ENCODE results near the gene MMP12. TPM values are rescaled to one million over a fixed set of nuclear protein-coding genes. Genes with fewer than 3 reads are reported as not detected.

MMP12 gene
- total RNA-seq, 5 donors from 2014 or later (not counting 1 experiment from before 2014, with no cell fraction given), result not detected

GRCh38 chr11:102833731-102834130, 41.1 kb downstream of the MMP12 start:
- Mint-ChIP-seq H3K9me3 (no peaks in the 10 kb centered on the region), H3K4me1 (no peaks in the 10 kb centered on the region), H3K27ac (no peak overlapping the region), H3K4me3 (no peak overlapping the region), H3K27me3 (peaks cover 19 to 30% of the 10 kb centered on the region in 2 donors), H3K36me3 (no peaks in the 10 kb centered on the region)
- Histone ChIP-seq H3K36me3 (ENCODE audit: control insufficient read depth in 2 of 2, extremely low read depth in 1 of 2, insufficient read depth in 1 of 2, low read length in 1 of 2) (no peaks in the 10 kb centered on the region), H3K9me3 (peaks cover 2% of the 10 kb centered on the region), H3K27ac (ENCODE audit: low read length) (no peak overlapping the region), H3K27me3 (replicated peaks in 1 of 2; ENCODE audit: control insufficient read depth in 2 of 2, extremely low read depth in 1 of 2, insufficient read depth in 2 of 2, low read length in 1 of 2) (peaks cover 11 to 12% of the 10 kb centered on the region in 2 experiments), H3K4me1 (ENCODE audit: control insufficient read depth in 1 of 2, extremely low read depth in 1 of 2, insufficient read depth in 2 of 2, low read length in 2 of 2) (no peaks in the 10 kb centered on the region), H3K4me3 (ENCODE audit: control insufficient read depth in 1 of 2, extremely low read depth in 1 of 2, low read length in 1 of 2) (no peak overlapping the region)
- DNase-seq (no peak), ATAC-seq (replicated peaks in 1 of 4) (no peak)
- POLR2A ChIA-PET, result no interaction called here
- WGBS (ENCODE audit: insufficient coverage), result 100% methylated on average over 2 of the region's 2 CpGs
- CTCF ChIA-PET, result no interaction called here

- DNase-seq (no peak), ATAC-seq (replicated peaks in 1 of 4) (no peak)
- H3K4me1 ChIP-seq (ENCODE audit: control insufficient read depth in 1 of 2, extremely low read depth in 1 of 2, insufficient read depth in 2 of 2, low read length in 2 of 2), result no peaks in the 10 kb centered on the region
- POLR2A ChIA-PET, result no interaction called here
- no peak overlapping the region for H3K4me3 Mint-ChIP-seq
- peaks cover 2% of the 10 kb centered on the region for H3K9me3 ChIP-seq
- H3K27ac Mint-ChIP-seq, result no peak overlapping the region
- peaks cover 11 to 12% of the 10 kb centered on the region in 2 experiments for H3K27me3 ChIP-seq (replicated peaks in 1 of 2; ENCODE audit: control insufficient read depth in 2 of 2, extremely low read depth in 1 of 2, insufficient read depth in 2 of 2, low read length in 1 of 2)
- H3K9me3 Mint-ChIP-seq, result no peaks in the 10 kb centered on the region
- WGBS (ENCODE audit: insufficient coverage), result no CpG with 5 or more reads among the region's 7 CpGs
- H3K27me3 Mint-ChIP-seq, result peaks cover 19 to 30% of the 10 kb centered on the region in 2 donors
- H3K36me3 Mint-ChIP-seq, result no peaks in the 10 kb centered on the region
- no peaks in the 10 kb centered on the region for H3K36me3 ChIP-seq (ENCODE audit: control insufficient read depth in 2 of 2, extremely low read depth in 1 of 2, insufficient read depth in 1 of 2, low read length in 1 of 2)
- H3K4me3 ChIP-seq (ENCODE audit: control insufficient read depth in 1 of 2, extremely low read depth in 1 of 2, low read length in 1 of 2), result no peak overlapping the region
- no peaks in the 10 kb centered on the region for H3K4me1 Mint-ChIP-seq
- CTCF ChIA-PET, result no interaction called here
- no peak overlapping the region for H3K27ac ChIP-seq (ENCODE audit: low read length)
Measured at GRCh38 chr11:102832612-102833011, 42.2 kb downstream of the MMP12 start.

GRCh38 chr11:102831489-102832440, 43.0 kb downstream of the MMP12 start:
- WGBS (ENCODE audit: insufficient coverage), result 52% methylated on average over 23 of the region's 38 CpGs
- Mint-ChIP-seq H3K36me3 (no peaks in the 10 kb centered on the region), H3K4me3 (no peak overlapping the region), H3K27ac (no peak overlapping the region), H3K27me3 (peaks cover 23 to 33% of the 10 kb centered on the region in 2 donors), H3K4me1 (no peaks in the 10 kb centered on the region), H3K9me3 (no peaks in the 10 kb centered on the region)
- Histone ChIP-seq H3K36me3 (ENCODE audit: control insufficient read depth in 2 of 2, extremely low read depth in 1 of 2, insufficient read depth in 1 of 2, low read length in 1 of 2) (no peaks in the 10 kb centered on the region), H3K27ac (ENCODE audit: low read length) (no peak overlapping the region), H3K27me3 (replicated peaks in 1 of 2; ENCODE audit: control insufficient read depth in 2 of 2, extremely low read depth in 1 of 2, insufficient read depth in 2 of 2, low read length in 1 of 2) (peaks cover 11 to 12% of the 10 kb centered on the region in 2 experiments), H3K9me3 (peaks cover 2% of the 10 kb centered on the region), H3K4me1 (ENCODE audit: control insufficient read depth in 1 of 2, extremely low read depth in 1 of 2, insufficient read depth in 2 of 2, low read length in 2 of 2) (no peaks in the 10 kb centered on the region), H3K4me3 (ENCODE audit: control insufficient read depth in 1 of 2, extremely low read depth in 1 of 2, low read length in 1 of 2) (no peak overlapping the region)
- ChIA-PET CTCF (no interaction called here), POLR2A (no interaction called here)
- no peak for ATAC-seq (replicated peaks in 1 of 4)
- no peak for DNase-seq

- no peaks in the 10 kb centered on the region for H3K9me3 Mint-ChIP-seq
Measured at GRCh38 chr11:102831128-102831488, 43.7 kb downstream of the MMP12 start.

GRCh38 chr11:102830001-102830727, 44.6 kb downstream of the MMP12 start:
- no peaks in the 10 kb centered on the region for H3K4me1 ChIP-seq (ENCODE audit: control insufficient read depth in 1 of 2, extremely low read depth in 1 of 2, insufficient read depth in 2 of 2, low read length in 2 of 2)
- no peak for DNase-seq
- H3K27ac ChIP-seq (ENCODE audit: low read length), result no peak overlapping the region
- H3K4me3 ChIP-seq (ENCODE audit: control insufficient read depth in 1 of 2, extremely low read depth in 1 of 2, low read length in 1 of 2), result no peak overlapping the region
- no peaks in the 10 kb centered on the region for H3K36me3 Mint-ChIP-seq
- H3K9me3 Mint-ChIP-seq, result no peaks in the 10 kb centered on the region
- no peak overlapping the region for H3K4me3 Mint-ChIP-seq
- H3K27me3 ChIP-seq (replicated peaks in 1 of 2; ENCODE audit: control insufficient read depth in 2 of 2, extremely low read depth in 1 of 2, insufficient read depth in 2 of 2, low read length in 1 of 2), result peaks cover 12 to 19% of the 10 kb centered on the region in 2 experiments
- H3K27ac Mint-ChIP-seq, result no peak overlapping the region
- ChIA-PET POLR2A (no interaction called here), CTCF (interaction anchor here in 1 of 2 donors (0.6 kb wide), 1 partner anchor 33 kb away, joined by 3 read pairs; no protein-coding TSS in a partner anchor)
- peaks cover 2% of the 10 kb centered on the region for H3K9me3 ChIP-seq
- H3K27me3 Mint-ChIP-seq, result peaks cover 23 to 37% of the 10 kb centered on the region in 2 donors
- no peak for ATAC-seq (replicated peaks in 1 of 4)
- WGBS (ENCODE audit: insufficient coverage), result 52% methylated on average over 2 of the region's 5 CpGs
- no peaks in the 10 kb centered on the region for H3K36me3 ChIP-seq (ENCODE audit: control insufficient read depth in 2 of 2, extremely low read depth in 1 of 2, insufficient read depth in 1 of 2, low read length in 1 of 2)
- H3K4me1 Mint-ChIP-seq, result no peaks in the 10 kb centered on the region

More at GRCh38 chr11:102831128-102831488, 43.7 kb downstream of the MMP12 start:
- ChIA-PET POLR2A (no interaction called here), CTCF (no interaction called here)
- Histone ChIP-seq H3K27ac (ENCODE audit: low read length) (no peak overlapping the region), H3K27me3 (replicated peaks in 1 of 2; ENCODE audit: control insufficient read depth in 2 of 2, extremely low read depth in 1 of 2, insufficient read depth in 2 of 2, low read length in 1 of 2) (peaks cover 12 to 14% of the 10 kb centered on the region in 2 experiments), H3K4me1 (ENCODE audit: control insufficient read depth in 1 of 2, extremely low read depth in 1 of 2, insufficient read depth in 2 of 2, low read length in 2 of 2) (no peaks in the 10 kb centered on the region), H3K4me3 (ENCODE audit: control insufficient read depth in 1 of 2, extremely low read depth in 1 of 2, low read length in 1 of 2) (no peak overlapping the region), H3K9me3 (peaks cover 2% of the 10 kb centered on the region), H3K36me3 (ENCODE audit: control insufficient read depth in 2 of 2, extremely low read depth in 1 of 2, insufficient read depth in 1 of 2, low read length in 1 of 2) (no peaks in the 10 kb centered on the region)
- ATAC-seq (replicated peaks in 1 of 4) (no peak), DNase-seq (no peak)
- peaks cover 23 to 37% of the 10 kb centered on the region in 2 donors for H3K27me3 Mint-ChIP-seq
- H3K36me3 Mint-ChIP-seq, result no peaks in the 10 kb centered on the region
- no peaks in the 10 kb centered on the region for H3K4me1 Mint-ChIP-seq
- no peak overlapping the region for H3K27ac Mint-ChIP-seq
- H3K4me3 Mint-ChIP-seq, result no peak overlapping the region
- no CpG with 5 or more reads among the region's 2 CpGs for WGBS (ENCODE audit: insufficient coverage)

GRCh38 chr11:102829316-102830000, 45.3 kb downstream of the MMP12 start:
- no peak overlapping the region for H3K4me3 Mint-ChIP-seq
- CTCF ChIA-PET, result interaction anchor here in 1 of 2 donors (0.6 kb wide), 1 partner anchor 33 kb away, joined by 3 read pairs; no protein-coding TSS in a partner anchor
- no peak overlapping the region for H3K27ac ChIP-seq (ENCODE audit: low read length)
- H3K4me1 ChIP-seq (ENCODE audit: control insufficient read depth in 1 of 2, extremely low read depth in 1 of 2, insufficient read depth in 2 of 2, low read length in 2 of 2), result no peaks in the 10 kb centered on the region
- H3K36me3 Mint-ChIP-seq, result no peaks in the 10 kb centered on the region
- 60% methylated on average over 4 of the region's 6 CpGs for whole genome bisulfite sequencing (ENCODE audit: insufficient coverage)
- no peaks in the 10 kb centered on the region for H3K4me1 Mint-ChIP-seq
- DNase-seq (no peak), ATAC-seq (replicated peaks in 1 of 4) (no peak)
- H3K36me3 ChIP-seq (ENCODE audit: control insufficient read depth in 2 of 2, extremely low read depth in 1 of 2, insufficient read depth in 1 of 2, low read length in 1 of 2), result no peaks in the 10 kb centered on the region
- no peaks in the 10 kb centered on the region for H3K9me3 Mint-ChIP-seq
- H3K27ac Mint-ChIP-seq, result no peak overlapping the region
- H3K9me3 ChIP-seq, result peaks cover 2% of the 10 kb centered on the region
- no peak overlapping the region for H3K4me3 ChIP-seq (ENCODE audit: control insufficient read depth in 1 of 2, extremely low read depth in 1 of 2, low read length in 1 of 2)
- H3K27me3 ChIP-seq (replicated peaks in 1 of 2; ENCODE audit: control insufficient read depth in 2 of 2, extremely low read depth in 1 of 2, insufficient read depth in 2 of 2, low read length in 1 of 2), result peaks cover 12 to 19% of the 10 kb centered on the region in 2 experiments
- POLR2A ChIA-PET, result no interaction called here
- H3K27me3 Mint-ChIP-seq, result peaks cover 22 to 40% of the 10 kb centered on the region in 2 donors

All from T-cell (primary cell).